ENCODE data around the gene HDHD3.

HDHD3 gene

GRCh38 chr9:113375057-113376023 lies 1.4 kb downstream of the HDHD3 start:
- H3K9ac ChIP-seq (ENCODE audit: low read depth, low read length, poor library complexity): no peak overlapping the region
- no peak overlapping the region for H3K4me2 ChIP-seq (ENCODE audit: insufficient read depth, low read length, poor library complexity, severe bottlenecking)
- no CpG with 5 or more reads among the region's 6 CpGs for WGBS, 2 donors (ENCODE audit: extremely low coverage in 2 of 2, insufficient read length in 2 of 2, insufficient replicate concordance in 1 of 2)
- no peak overlapping the region for H2BK12ac ChIP-seq (ENCODE audit: low read length)
- no peak overlapping the region for H3K18ac ChIP-seq (ENCODE audit: low read length)
- no peak overlapping the region for H4K91ac ChIP-seq (ENCODE audit: low read depth, low read length, poor library complexity)
- no peak overlapping the region for H2AFZ ChIP-seq (ENCODE audit: low read length)
- peaks cover 11 to 16% of the 10 kb centered on the region in 2 donors for H3K36me3 ChIP-seq (replicated peaks in 1 of 2; ENCODE audit: control insufficient read depth in 2 of 2, insufficient read depth in 2 of 2, low read length in 2 of 2)
- no peak overlapping the region for H3K27ac ChIP-seq (replicated peaks; ENCODE audit: low read length)
- no peak overlapping the region for H2BK5ac ChIP-seq (ENCODE audit: low read length)
- no peak overlapping the region for H2BK120ac ChIP-seq (ENCODE audit: low read depth, low read length)
- no peak overlapping the region for H2BK15ac ChIP-seq (ENCODE audit: low read length)
- no peak overlapping the region for H2AK5ac ChIP-seq (ENCODE audit: low read depth, low read length)
- DNase-seq (ENCODE audit: low spot score): no peak
- no peak overlapping the region for H3K4ac ChIP-seq (ENCODE audit: low read length)
- H4K8ac ChIP-seq (ENCODE audit: low read depth, low read length): no peak overlapping the region
- peaks cover 0 to 3% of the 10 kb centered on the region in 2 donors for H3K4me1 ChIP-seq (ENCODE audit: control insufficient read depth in 2 of 2, insufficient read depth in 1 of 2, low read depth in 1 of 2, low read length in 2 of 2)
- H3K14ac ChIP-seq (ENCODE audit: low read length): no peak overlapping the region
- H3K4me3 ChIP-seq (ENCODE audit: low read length in 2 of 2): no peak overlapping the region
- no peaks in the 10 kb centered on the region for H3K9me3 ChIP-seq (replicated peaks in 1 of 2; ENCODE audit: control insufficient read depth in 2 of 2, insufficient read depth in 1 of 2, low read depth in 1 of 2, low read length in 2 of 2)
- H3K79me1 ChIP-seq (ENCODE audit: low read depth, low read length): no peaks in the 10 kb centered on the region
- no peak overlapping the region for H3K23ac ChIP-seq (ENCODE audit: low read depth, low read length, poor library complexity)
- H3K27me3 ChIP-seq (ENCODE audit: control insufficient read depth in 3 of 3, insufficient read depth in 3 of 3, low read depth in 1 of 3, low read length in 3 of 3): no peaks in the 10 kb centered on the region

- Histone ChIP-seq H3K27ac (replicated peaks; ENCODE audit: low read length) (no peak overlapping the region), H3K4ac (ENCODE audit: low read length) (no peak overlapping the region), H3K36me3 (replicated peaks in 1 of 2; ENCODE audit: control insufficient read depth in 2 of 2, insufficient read depth in 2 of 2, low read length in 2 of 2) (peaks cover 11 to 16% of the 10 kb centered on the region in 2 donors), H3K4me1 (ENCODE audit: control insufficient read depth in 2 of 2, insufficient read depth in 1 of 2, low read depth in 1 of 2, low read length in 2 of 2) (peaks cover 0 to 7% of the 10 kb centered on the region in 2 donors), H3K14ac (ENCODE audit: low read length) (no peak overlapping the region), H2BK12ac (ENCODE audit: low read length) (no peak overlapping the region), H4K8ac (ENCODE audit: low read depth, low read length) (no peak overlapping the region), H3K4me2 (ENCODE audit: insufficient read depth, low read length, poor library complexity, severe bottlenecking) (no peak overlapping the region), H2BK5ac (ENCODE audit: low read length) (peak overlapping the region; percentile 6), H3K9me3 (replicated peaks in 1 of 2; ENCODE audit: control insufficient read depth in 2 of 2, insufficient read depth in 1 of 2, low read depth in 1 of 2, low read length in 2 of 2) (no peaks in the 10 kb centered on the region), H2AFZ (ENCODE audit: low read length) (no peak overlapping the region), H3K4me3 (ENCODE audit: low read length in 2 of 2) (no peak overlapping the region), H3K18ac (ENCODE audit: low read length) (no peak overlapping the region), H3K79me1 (ENCODE audit: low read depth, low read length) (no peaks in the 10 kb centered on the region), H3K23ac (ENCODE audit: low read depth, low read length, poor library complexity) (no peak overlapping the region), H2AK5ac (ENCODE audit: low read depth, low read length) (no peak overlapping the region), H3K27me3 (ENCODE audit: control insufficient read depth in 3 of 3, insufficient read depth in 3 of 3, low read depth in 1 of 3, low read length in 3 of 3) (peaks cover 0 to 5% (median 0%) of the 10 kb centered on the region in 3 experiments), H3K9ac (ENCODE audit: low read depth, low read length, poor library complexity) (peak overlapping the region; percentile 37), H2BK15ac (ENCODE audit: low read length) (no peak overlapping the region), H2BK120ac (ENCODE audit: low read depth, low read length) (no peak overlapping the region), H4K91ac (ENCODE audit: low read depth, low read length, poor library complexity) (no peak overlapping the region)
- no CpG with 5 or more reads among the region's 24 CpGs for WGBS, 2 donors (ENCODE audit: extremely low coverage in 2 of 2, insufficient read length in 2 of 2, insufficient replicate concordance in 1 of 2)
- no peak for DNase-seq (ENCODE audit: low spot score)
Observed at GRCh38 chr9:113373676-113374392, 3.0 kb downstream of the HDHD3 start.

- Histone ChIP-seq H3K9me3 (replicated peaks in 1 of 2; ENCODE audit: control insufficient read depth in 2 of 2, insufficient read depth in 1 of 2, low read depth in 1 of 2, low read length in 2 of 2) (no peaks in the 10 kb centered on the region), H3K14ac (ENCODE audit: low read length) (no peak overlapping the region), H3K79me1 (ENCODE audit: low read depth, low read length) (no peaks in the 10 kb centered on the region), H2AK5ac (ENCODE audit: low read depth, low read length) (no peak overlapping the region), H3K36me3 (replicated peaks in 1 of 2; ENCODE audit: control insufficient read depth in 2 of 2, insufficient read depth in 2 of 2, low read length in 2 of 2) (peaks cover 11 to 16% of the 10 kb centered on the region in 2 donors), H2AFZ (ENCODE audit: low read length) (no peak overlapping the region), H3K18ac (ENCODE audit: low read length) (no peak overlapping the region), H4K8ac (ENCODE audit: low read depth, low read length) (no peak overlapping the region), H3K4me1 (ENCODE audit: control insufficient read depth in 2 of 2, insufficient read depth in 1 of 2, low read depth in 1 of 2, low read length in 2 of 2) (peaks cover 0 to 7% of the 10 kb centered on the region in 2 donors), H3K4ac (ENCODE audit: low read length) (no peak overlapping the region), H2BK5ac (ENCODE audit: low read length) (peak overlapping the region; percentile 6), H3K9ac (ENCODE audit: low read depth, low read length, poor library complexity) (peak overlapping the region; percentile 37), H2BK12ac (ENCODE audit: low read length) (no peak overlapping the region), H3K4me2 (ENCODE audit: insufficient read depth, low read length, poor library complexity, severe bottlenecking) (no peak overlapping the region), H3K27ac (replicated peaks; ENCODE audit: low read length) (no peak overlapping the region), H2BK120ac (ENCODE audit: low read depth, low read length) (no peak overlapping the region), H4K91ac (ENCODE audit: low read depth, low read length, poor library complexity) (no peak overlapping the region), H3K23ac (ENCODE audit: low read depth, low read length, poor library complexity) (no peak overlapping the region), H3K27me3 (ENCODE audit: control insufficient read depth in 3 of 3, insufficient read depth in 3 of 3, low read depth in 1 of 3, low read length in 3 of 3) (peaks cover 0 to 10% (median 0%) of the 10 kb centered on the region in 3 experiments), H3K4me3 (ENCODE audit: low read length in 2 of 2) (no peak overlapping the region), H2BK15ac (ENCODE audit: low read length) (no peak overlapping the region)
- WGBS, 2 donors (ENCODE audit: extremely low coverage in 2 of 2, insufficient read length in 2 of 2, insufficient replicate concordance in 1 of 2): no CpG with 5 or more reads among the region's 3 CpGs
- no peak for DNase-seq (ENCODE audit: low spot score)
Observed at GRCh38 chr9:113373256-113373655, 3.5 kb downstream of the HDHD3 start.

GRCh38 chr9:113372059-113372458 lies 4.7 kb downstream of the HDHD3 start:
- peak overlapping the region; percentile 52 for H3K23ac ChIP-seq (ENCODE audit: low read depth, low read length, poor library complexity)
- H3K4ac ChIP-seq (ENCODE audit: low read length): no peak overlapping the region
- H3K79me1 ChIP-seq (ENCODE audit: low read depth, low read length): no peaks in the 10 kb centered on the region
- H2BK15ac ChIP-seq (ENCODE audit: low read length): no peak overlapping the region
- no peak overlapping the region for H3K18ac ChIP-seq (ENCODE audit: low read length)
- peaks cover 0 to 14% (median 0%) of the 10 kb centered on the region in 3 experiments for H3K27me3 ChIP-seq (ENCODE audit: control insufficient read depth in 3 of 3, insufficient read depth in 3 of 3, low read depth in 1 of 3, low read length in 3 of 3)
- no peak overlapping the region for H2BK12ac ChIP-seq (ENCODE audit: low read length)
- no peak overlapping the region for H3K4me2 ChIP-seq (ENCODE audit: insufficient read depth, low read length, poor library complexity, severe bottlenecking)
- H3K14ac ChIP-seq (ENCODE audit: low read length): no peak overlapping the region
- no peak overlapping the region for H3K4me3 ChIP-seq (ENCODE audit: low read length in 2 of 2)
- no peak overlapping the region for H2BK120ac ChIP-seq (ENCODE audit: low read depth, low read length)
- H3K9me3 ChIP-seq (replicated peaks in 1 of 2; ENCODE audit: control insufficient read depth in 2 of 2, insufficient read depth in 1 of 2, low read depth in 1 of 2, low read length in 2 of 2): no peaks in the 10 kb centered on the region
- H2AK5ac ChIP-seq (ENCODE audit: low read depth, low read length): no peak overlapping the region
- no peak overlapping the region for H3K9ac ChIP-seq (ENCODE audit: low read depth, low read length, poor library complexity)
- H4K8ac ChIP-seq (ENCODE audit: low read depth, low read length): no peak overlapping the region
- H4K91ac ChIP-seq (ENCODE audit: low read depth, low read length, poor library complexity): no peak overlapping the region
- no CpG with 5 or more reads among the region's 5 CpGs for WGBS, 2 donors (ENCODE audit: extremely low coverage in 2 of 2, insufficient read length in 2 of 2, insufficient replicate concordance in 1 of 2)
- peaks cover 0 to 7% of the 10 kb centered on the region in 2 donors for H3K4me1 ChIP-seq (ENCODE audit: control insufficient read depth in 2 of 2, insufficient read depth in 1 of 2, low read depth in 1 of 2, low read length in 2 of 2)
- no peak for DNase-seq (ENCODE audit: low spot score)
- H3K36me3 ChIP-seq (replicated peaks in 1 of 2; ENCODE audit: control insufficient read depth in 2 of 2, insufficient read depth in 2 of 2, low read length in 2 of 2): peaks cover 11 to 16% of the 10 kb centered on the region in 2 donors
- H3K27ac ChIP-seq (replicated peaks; ENCODE audit: low read length): no peak overlapping the region
- no peak overlapping the region for H2BK5ac ChIP-seq (ENCODE audit: low read length)
- no peak overlapping the region for H2AFZ ChIP-seq (ENCODE audit: low read length)

Measured in neuronal stem cell (in vitro differentiated cells).